Mononuclear cell (primary cell): ENCODE results near the gene SERPINB12. TPM values are rescaled to one million over a fixed set of nuclear protein-coding genes. Genes with fewer than 3 reads are reported as not detected.

Experiments used
- H3K27me3 ChIP-seq: 2 replicates; pipeline ENCODE4 v1.6.0; 2011; ENCODE audit warnings: low read length, control low read depth; ENCODE audit not compliant: insufficient read depth
- H3K4me1 ChIP-seq: 2 replicates; pipeline ENCODE4 v1.5.1; 2011; ENCODE audit warnings: mild to moderate bottlenecking, low read length, control low read depth; ENCODE audit not compliant: insufficient read depth
- H3K4me3 ChIP-seq: 2 replicates; pipeline ENCODE4 v1.5.1; 2011; ENCODE audit warnings: mild to moderate bottlenecking, low read length, moderate library complexity
- H3K9me3 ChIP-seq: 2 replicates; pipeline ENCODE4 v1.5.1; 2011; ENCODE audit warnings: low read depth, mild to moderate bottlenecking, control low read depth, low read length
- total RNA-seq: library from RNA; depleted of rRNA; stranded (reverse); fragments of >200 nt; gene quantifications from one replicate; pipeline ENCODE4 v1.2.3, GENCODE V29; 2012

SERPINB12 gene, protein sequence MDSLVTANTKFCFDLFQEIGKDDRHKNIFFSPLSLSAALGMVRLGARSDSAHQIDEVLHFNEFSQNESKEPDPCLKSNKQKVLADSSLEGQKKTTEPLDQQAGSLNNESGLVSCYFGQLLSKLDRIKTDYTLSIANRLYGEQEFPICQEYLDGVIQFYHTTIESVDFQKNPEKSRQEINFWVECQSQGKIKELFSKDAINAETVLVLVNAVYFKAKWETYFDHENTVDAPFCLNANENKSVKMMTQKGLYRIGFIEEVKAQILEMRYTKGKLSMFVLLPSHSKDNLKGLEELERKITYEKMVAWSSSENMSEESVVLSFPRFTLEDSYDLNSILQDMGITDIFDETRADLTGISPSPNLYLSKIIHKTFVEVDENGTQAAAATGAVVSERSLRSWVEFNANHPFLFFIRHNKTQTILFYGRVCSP
- not detected for total RNA-seq

DNA sequence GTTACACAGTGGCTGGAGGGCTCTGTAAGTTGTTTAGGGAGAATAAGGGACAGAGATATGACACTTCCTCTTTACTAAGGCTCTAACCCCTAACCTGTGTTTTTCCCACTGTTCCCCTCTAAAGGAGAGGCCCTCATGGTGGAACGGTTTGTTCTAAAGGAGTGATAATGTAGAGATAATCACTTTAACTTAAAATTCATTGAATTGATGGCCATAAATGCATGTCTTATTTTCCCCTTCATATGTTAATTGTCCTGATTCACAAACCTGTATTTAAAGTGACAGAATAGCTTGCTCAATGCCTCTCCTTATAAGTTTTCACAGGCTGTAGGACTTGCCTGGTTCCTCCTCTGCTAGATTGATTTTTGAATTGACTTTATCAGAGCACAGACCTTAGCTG is at the start of gene SERPINB12:
SERPINB12 (plus strand) TSS at position 301 of the 400 bp plus-strand sequence. CDS start 13,791 bp downstream, outside the sequence.
- Histone ChIP-seq H3K9me3 (no peaks in the 10 kb centered on the region), H3K4me3 (no peak within 1 kb of the TSS), H3K4me1 (no peaks in the 10 kb centered on the region), H3K27me3 (no peaks in the 10 kb centered on the region)

DNA sequence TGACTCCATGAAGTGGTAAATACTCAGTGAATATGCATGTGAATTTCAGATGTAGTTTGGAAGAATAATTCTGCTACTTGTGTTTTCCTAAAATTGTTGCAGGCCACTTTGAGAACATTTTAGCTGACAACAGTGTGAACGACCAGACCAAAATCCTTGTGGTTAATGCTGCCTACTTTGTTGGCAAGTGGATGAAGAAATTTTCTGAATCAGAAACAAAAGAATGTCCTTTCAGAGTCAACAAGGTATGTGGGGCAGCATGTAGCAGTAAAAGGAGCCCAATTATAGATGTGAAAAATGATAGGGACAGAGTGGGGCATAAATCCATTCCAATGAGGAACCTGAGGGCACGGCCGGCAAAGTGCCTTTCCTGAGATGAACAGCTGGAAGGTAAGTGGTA is 49.3 kb upstream of the SERPINB12 start:
- no peaks in the 10 kb centered on the region for H3K9me3 ChIP-seq
- no peaks in the 10 kb centered on the region for H3K4me1 ChIP-seq
- H3K4me3 ChIP-seq, result no peak overlapping the region
- H3K27me3 ChIP-seq, result no peaks in the 10 kb centered on the region

DNA sequence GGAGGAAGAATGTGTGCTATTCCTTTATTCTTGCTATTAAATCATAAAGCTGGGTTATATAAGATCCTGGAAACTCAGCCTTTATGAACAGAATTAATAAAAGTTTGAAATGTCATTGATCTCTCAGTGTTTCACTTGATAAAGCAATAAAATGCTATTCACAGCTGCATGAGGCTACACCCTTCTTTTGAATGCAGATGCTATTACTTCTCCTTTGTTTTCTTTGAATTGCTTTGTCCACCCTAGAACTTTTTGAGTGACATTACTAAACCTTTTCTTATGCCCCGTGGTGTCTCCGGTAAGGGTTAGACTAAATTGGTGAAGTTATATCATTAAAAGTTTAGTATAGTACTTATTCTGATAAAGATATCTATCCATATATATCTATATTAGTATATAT is 46.5 kb upstream of the SERPINB12 start:
- H3K27me3 ChIP-seq, result no peaks in the 10 kb centered on the region
- no peak overlapping the region for H3K4me3 ChIP-seq
- H3K9me3 ChIP-seq, result no peaks in the 10 kb centered on the region
- no peaks in the 10 kb centered on the region for H3K4me1 ChIP-seq

DNA sequence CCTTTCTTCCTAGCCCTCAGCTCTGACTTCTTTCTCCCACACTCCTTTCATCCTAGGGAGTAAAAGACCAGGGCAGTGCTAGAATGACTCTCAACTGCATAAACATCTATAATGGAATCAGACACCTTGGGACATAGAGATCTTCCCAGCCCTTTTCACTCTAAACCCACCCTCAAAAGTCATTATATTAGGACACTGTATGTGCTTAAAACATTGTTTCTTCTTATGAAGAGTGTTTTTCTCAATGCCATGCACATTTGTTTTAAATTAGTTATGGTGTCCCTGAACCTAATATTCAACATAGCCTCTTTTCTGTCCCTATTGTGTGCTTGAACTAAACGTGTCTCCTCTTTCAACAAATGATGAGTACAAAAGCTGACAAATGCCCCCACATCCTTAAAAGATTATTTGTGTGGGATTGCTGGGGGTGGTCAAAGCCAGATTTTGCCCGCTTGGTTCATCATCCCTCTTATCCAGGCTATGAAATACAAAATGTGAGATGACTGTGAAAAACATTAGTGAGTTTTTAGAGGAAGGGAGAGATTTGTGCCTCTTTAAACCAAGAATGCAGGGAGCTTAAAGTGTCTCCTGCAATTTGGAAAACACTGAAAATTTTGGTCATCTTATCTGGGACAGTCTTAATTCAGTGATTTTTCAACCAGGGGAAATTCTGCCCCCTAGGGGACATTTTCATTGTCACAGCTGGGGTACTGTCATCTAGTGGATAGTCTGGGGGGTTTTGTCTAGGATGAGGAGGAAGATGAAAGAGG is 36.4 kb upstream of the SERPINB12 start:
- H3K4me3 ChIP-seq, result no peak overlapping the region
- H3K9me3 ChIP-seq, result no peaks in the 10 kb centered on the region
- H3K27me3 ChIP-seq, result no peaks in the 10 kb centered on the region
- no peaks in the 10 kb centered on the region for H3K4me1 ChIP-seq

DNA sequence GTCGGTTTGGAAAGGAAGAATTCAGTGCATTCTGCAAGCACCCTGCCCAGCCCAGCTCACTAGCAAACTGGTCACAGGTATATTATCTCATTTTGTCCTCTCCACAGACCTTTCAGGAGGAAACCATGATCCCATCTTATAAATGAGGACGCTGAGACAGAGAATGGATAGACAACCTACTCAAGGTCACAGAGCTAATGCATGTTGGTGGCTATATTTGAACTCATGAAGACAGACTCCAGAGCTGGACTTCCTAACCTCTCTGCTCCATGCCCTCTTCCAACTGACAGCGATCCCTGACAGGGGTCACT is 35.9 kb upstream of the SERPINB12 start:
- Histone ChIP-seq H3K4me1 (no peaks in the 10 kb centered on the region), H3K4me3 (no peak overlapping the region), H3K9me3 (no peaks in the 10 kb centered on the region), H3K27me3 (no peaks in the 10 kb centered on the region)

DNA sequence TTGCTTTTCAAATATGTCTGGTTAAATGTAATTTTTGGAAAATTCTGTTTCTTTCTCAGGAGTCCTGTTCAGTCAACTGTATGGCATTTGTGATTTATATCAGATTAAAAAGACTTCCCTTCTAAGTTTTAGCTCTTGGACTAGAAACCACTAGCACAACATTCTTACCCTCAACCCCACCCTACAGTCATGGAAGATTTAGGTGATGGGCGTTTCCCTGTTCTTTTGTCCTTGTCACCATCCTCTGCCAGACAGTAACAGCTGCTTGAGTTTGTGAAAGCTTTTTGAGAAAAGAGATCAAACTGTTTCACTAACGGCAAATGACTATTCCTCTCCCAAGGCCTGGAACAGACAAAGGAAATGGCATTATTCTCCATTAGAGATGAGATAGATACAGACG is 33.6 kb upstream of the SERPINB12 start:
- H3K4me1 ChIP-seq, result no peaks in the 10 kb centered on the region
- H3K4me3 ChIP-seq, result no peak overlapping the region
- H3K9me3 ChIP-seq, result no peaks in the 10 kb centered on the region
- no peaks in the 10 kb centered on the region for H3K27me3 ChIP-seq

DNA sequence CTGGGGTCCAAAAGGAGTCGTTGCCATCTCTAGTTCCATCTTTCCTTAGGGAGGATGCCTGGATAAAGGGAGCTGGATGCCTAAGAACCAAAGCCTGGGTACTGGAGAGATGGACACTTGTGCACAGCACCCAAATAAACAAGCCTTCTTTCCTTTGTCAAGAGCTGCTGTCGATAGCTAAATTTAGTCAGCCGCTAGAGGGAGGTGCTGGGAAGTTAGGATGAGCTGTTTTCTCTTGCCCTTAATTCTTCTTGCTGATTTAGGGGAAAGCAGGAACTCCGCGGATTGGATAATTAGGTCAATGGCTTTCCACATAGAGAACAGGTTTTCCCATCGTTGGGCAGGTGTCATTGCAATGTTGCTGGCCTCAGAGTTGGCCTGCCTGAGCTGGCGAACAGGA is 30.9 kb upstream of the SERPINB12 start:
- Histone ChIP-seq H3K4me1 (no peaks in the 10 kb centered on the region), H3K27me3 (no peaks in the 10 kb centered on the region), H3K9me3 (no peaks in the 10 kb centered on the region), H3K4me3 (no peak overlapping the region)

DNA sequence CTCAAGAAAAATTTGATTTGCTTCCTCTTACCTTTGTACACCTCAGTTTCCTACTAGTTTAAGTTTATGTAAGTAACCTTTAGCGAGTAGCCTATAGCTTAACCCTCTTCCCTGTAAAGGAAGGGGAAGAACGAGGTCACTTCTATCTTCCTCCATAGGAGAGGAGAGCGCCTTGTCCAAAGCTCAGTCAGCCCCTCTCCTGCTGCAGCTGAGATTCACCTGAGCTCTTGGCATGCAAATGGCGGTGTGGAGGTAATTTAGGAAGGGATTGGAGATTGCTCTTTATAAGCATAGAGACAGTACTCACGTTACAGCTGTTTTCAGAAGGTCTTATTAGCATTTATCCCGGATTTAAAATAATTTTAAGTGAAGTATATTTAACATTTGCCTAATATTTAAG is 27.8 kb upstream of the SERPINB12 start:
- Histone ChIP-seq H3K4me3 (no peak overlapping the region), H3K4me1 (no peaks in the 10 kb centered on the region), H3K27me3 (no peaks in the 10 kb centered on the region), H3K9me3 (no peaks in the 10 kb centered on the region)

DNA sequence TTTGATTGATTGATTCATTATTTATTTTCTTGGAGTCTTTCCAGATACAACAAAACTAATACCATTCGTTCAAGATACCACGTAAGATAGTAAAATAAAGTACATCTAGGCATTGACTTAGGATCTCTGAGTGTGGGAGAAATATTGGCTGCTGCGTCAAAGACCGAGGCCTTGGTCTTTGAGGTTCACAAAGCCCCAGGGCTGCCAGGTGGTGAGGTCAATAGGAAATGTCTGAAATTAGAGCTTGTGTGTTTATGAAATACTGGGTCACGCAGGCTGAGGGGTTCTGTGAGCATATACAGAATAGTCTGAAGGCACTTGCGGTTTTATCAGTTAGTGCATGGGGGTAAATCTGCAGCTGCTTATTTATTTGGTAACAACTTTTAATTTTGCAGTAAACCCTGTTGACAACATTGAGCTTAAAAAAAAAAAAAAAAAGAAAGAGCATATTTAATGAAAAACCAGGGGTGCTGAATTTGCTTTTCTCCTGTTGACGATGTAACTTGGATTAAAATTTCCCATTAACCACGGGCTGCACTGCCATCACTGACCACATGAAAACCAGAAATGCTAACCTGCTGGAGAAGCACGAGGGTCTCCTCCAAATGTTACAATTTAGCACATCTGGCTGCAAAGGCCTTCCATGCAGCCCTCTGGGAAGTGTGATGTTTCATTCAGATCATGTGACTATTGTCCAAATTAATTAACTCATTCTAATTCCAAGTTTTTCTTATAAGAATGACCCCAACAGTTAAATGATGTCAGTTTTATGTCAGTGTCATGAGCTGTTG is 27.1 kb upstream of the SERPINB12 start:
- Histone ChIP-seq H3K9me3 (no peaks in the 10 kb centered on the region), H3K27me3 (no peaks in the 10 kb centered on the region), H3K4me3 (no peak overlapping the region)

DNA sequence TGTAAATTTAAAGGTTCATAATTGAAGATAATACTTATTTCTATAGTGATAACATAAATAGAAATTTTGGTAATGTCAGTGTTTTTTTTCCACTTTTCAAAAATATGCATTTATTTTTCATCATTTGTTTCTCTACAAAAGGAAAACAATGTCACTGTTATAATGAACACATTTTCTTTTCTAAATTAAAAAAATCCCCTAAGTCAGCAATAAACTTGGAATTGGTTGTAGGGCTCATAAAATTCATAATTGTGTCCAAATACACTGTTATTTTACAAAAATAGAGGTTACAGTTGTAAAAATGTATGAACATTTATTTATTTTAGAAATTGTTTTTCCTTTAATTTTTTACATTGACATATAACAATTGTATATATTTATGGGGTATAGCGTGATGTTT is 26.4 kb upstream of the SERPINB12 start:
- Histone ChIP-seq H3K4me1 (no peaks in the 10 kb centered on the region), H3K4me3 (no peak overlapping the region)

More for the DNA sequence above, 27.1 kb upstream of the SERPINB12 start:
- H3K4me1 ChIP-seq, result no peaks in the 10 kb centered on the region

DNA sequence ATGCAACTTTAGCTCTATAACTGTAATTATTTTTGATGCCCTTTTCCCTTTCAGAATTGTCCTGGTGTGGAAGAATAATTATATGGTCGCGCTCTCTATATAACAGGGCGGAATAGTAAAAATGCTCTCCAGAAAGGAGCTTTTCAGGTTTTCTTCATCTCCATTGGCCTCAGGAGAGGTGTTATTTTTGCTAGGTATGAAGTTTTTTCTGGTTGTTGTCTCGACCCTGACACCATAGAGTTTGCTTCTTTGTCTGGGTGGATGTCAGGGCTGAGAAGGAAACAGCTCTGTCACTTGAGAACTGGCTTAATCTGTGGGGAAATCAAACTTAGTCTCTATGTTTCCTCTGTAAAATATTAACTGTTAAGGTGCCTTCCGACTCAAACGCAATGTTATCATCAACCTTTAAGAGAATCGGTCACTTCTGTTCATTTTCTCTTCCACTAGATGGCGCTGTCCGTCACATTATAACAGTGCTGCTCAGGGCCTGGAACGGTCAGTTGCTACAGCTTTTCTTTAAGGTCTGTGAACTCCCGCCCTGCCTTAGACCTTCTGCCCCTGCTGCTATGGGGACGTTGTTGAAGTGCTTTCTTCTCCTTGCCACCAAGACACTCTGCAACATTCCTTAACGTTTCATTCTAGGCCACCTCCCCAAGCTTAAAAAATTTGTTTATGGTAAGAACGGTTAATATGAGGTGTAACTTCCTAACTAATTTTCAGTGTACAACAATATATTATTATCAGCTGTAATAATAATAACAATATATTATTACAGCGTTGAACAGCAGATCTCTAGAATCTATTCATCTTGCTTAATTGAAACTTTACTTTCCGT is 23.8 kb upstream of the SERPINB12 start:
- no peaks in the 10 kb centered on the region for H3K9me3 ChIP-seq
- no peaks in the 10 kb centered on the region for H3K27me3 ChIP-seq
- no peak overlapping the region for H3K4me3 ChIP-seq

More for the DNA sequence above, 26.4 kb upstream of the SERPINB12 start:
- Histone ChIP-seq H3K27me3 (no peaks in the 10 kb centered on the region), H3K9me3 (no peaks in the 10 kb centered on the region)

DNA sequence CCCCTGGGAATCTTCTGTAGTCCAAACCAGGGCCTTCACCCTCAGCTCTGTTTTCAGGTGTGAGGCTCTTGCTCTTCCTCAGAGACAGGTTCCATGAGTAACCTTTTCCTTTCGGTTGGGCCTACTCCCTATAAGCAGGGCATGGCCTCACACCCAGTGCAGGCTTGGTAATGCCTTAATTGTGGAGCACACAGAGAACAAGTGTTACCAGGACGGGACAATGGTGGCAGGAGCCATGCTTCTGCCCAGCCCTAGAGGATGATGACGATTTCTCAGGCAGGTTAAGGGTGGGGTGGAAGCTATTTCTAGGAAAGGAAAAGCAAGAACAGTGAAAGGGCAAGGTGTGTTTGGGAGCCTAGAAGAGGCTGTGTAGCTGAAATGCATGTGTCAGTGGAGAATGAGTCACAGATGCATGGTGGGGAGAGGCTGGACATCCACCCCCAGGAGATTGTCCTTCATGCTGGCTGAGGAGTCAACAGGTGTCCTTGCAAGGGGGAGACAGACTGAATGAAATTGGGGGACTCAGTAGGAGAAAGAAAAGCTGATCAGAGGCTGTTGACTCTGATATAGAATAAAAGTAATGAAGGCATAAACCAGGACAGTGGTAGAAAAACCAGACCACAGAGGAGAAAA is 22.0 kb upstream of the SERPINB12 start:
- no peaks in the 10 kb centered on the region for H3K9me3 ChIP-seq
- no peaks in the 10 kb centered on the region for H3K27me3 ChIP-seq
- H3K4me3 ChIP-seq, result no peak overlapping the region
- no peaks in the 10 kb centered on the region for H3K4me1 ChIP-seq

More for the DNA sequence above, 23.8 kb upstream of the SERPINB12 start:
- no peaks in the 10 kb centered on the region for H3K4me1 ChIP-seq

DNA sequence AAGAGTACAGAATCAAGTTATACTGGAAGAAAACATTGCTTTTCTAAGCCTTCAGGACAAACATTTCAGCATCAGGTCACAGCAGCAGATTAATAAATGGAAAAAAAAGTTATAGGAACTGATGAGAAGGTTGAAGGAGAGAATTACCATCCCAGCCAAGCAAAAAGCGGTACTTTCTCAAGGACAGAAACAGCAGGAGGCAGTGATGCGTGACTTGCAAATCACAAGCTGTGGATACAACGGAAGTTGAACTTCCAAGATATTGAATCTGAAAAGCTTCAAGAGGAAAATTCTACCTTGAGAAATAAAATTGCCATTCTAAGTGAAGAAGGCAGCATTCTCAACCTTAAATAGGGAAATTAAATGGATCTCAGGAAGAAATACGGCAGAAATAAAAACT is 18.5 kb upstream of the SERPINB12 start:
- no peak overlapping the region for H3K4me3 ChIP-seq
- H3K4me1 ChIP-seq, result no peaks in the 10 kb centered on the region
- H3K27me3 ChIP-seq, result no peaks in the 10 kb centered on the region
- H3K9me3 ChIP-seq, result no peaks in the 10 kb centered on the region

DNA sequence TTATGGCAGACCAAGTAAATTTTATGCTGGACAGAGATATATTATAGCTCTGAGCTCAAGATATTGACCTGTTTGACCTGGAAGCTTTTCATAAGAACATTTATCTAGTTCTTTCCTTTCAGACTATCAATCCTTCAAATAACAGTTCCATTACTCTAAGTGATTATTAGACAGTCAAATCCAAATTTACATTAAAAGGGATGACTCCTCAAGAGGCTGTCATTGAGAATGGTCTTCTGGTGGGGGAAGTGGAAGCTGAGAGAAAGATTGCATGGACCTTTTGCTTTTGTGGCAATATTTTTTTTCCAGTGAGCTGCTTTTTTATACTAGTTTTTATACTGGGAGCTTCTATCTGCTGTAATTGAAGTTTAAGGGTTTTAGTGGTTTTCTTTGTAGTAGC is 14.9 kb upstream of the SERPINB12 start:
- Histone ChIP-seq H3K4me1 (no peaks in the 10 kb centered on the region), H3K9me3 (no peaks in the 10 kb centered on the region), H3K4me3 (no peak overlapping the region), H3K27me3 (no peaks in the 10 kb centered on the region)
